HG03571 (cell line): ENCODE results near the gene HMGXB3.

Source experiments
- ATAC-seq: cut with Tn5 transposase; IDR thresholded peaks from one replicate; pipeline ENCODE4 v1.9.1; 2021; ENCODE audit not compliant: unreplicated experiment

The HMGXB3 gene

GRCh38 chr5:150066436-150066835 is 65.9 kb downstream of the HMGXB3 start:
- no peak for ATAC-seq

- ATAC-seq, result no peak
These were observed 66.4 kb downstream of the HMGXB3 start for GRCh38 chr5:150066901-150067396.

GRCh38 chr5:150067405-150067960 is 66.9 kb downstream of the HMGXB3 start:
- ATAC-seq, result no peak

- ATAC-seq, result no peak
These were observed 67.5 kb downstream of the HMGXB3 start for GRCh38 chr5:150068071-150068470.

- no peak for ATAC-seq
These were observed 67.9 kb downstream of the HMGXB3 start for GRCh38 chr5:150068472-150068871.

- no peak for ATAC-seq
These were observed 68.6 kb downstream of the HMGXB3 start for GRCh38 chr5:150068961-150069645.

GRCh38 chr5:150069672-150070627 is 69.4 kb downstream of the HMGXB3 start:
- ATAC-seq, result no peak

- ATAC-seq, result no peak
These were observed 70.3 kb downstream of the HMGXB3 start for GRCh38 chr5:150070821-150071220.

- ATAC-seq, result no peak
These were observed 72.6 kb downstream of the HMGXB3 start for GRCh38 chr5:150073086-150073625.

- ATAC-seq, result no peak
These were observed 73.1 kb downstream of the HMGXB3 start for GRCh38 chr5:150073677-150074076.

GRCh38 chr5:150075233-150075632 is 74.7 kb downstream of the HMGXB3 start:
- no peak for ATAC-seq

GRCh38 chr5:150075806-150076205 is 75.3 kb downstream of the HMGXB3 start:
- no peak for ATAC-seq

GRCh38 chr5:150077060-150077459 is 76.5 kb downstream of the HMGXB3 start:
- no peak for ATAC-seq

- no peak for ATAC-seq
These were observed 77.7 kb downstream of the HMGXB3 start for GRCh38 chr5:150077996-150078801.

- ATAC-seq, result no peak
These were observed 78.5 kb downstream of the HMGXB3 start for GRCh38 chr5:150078802-150079689.

GRCh38 chr5:150079909-150080461 is 79.4 kb downstream of the HMGXB3 start:
- ATAC-seq, result no peak

GRCh38 chr5:150080696-150081435 is 80.3 kb downstream of the HMGXB3 start:
- no peak for ATAC-seq

GRCh38 chr5:150081541-150082283 is 81.2 kb downstream of the HMGXB3 start:
- ATAC-seq, result peak; percentile 86
